HG02852 (cell line): ENCODE results near the gene PRRG2.

Source experiments
- ATAC-seq: cut with Tn5 transposase; IDR thresholded peaks from one replicate; pipeline ENCODE4 v1.9.1; 2021; ENCODE audit warnings: mild to moderate bottlenecking, moderate library complexity; ENCODE audit not compliant: unreplicated experiment

PRRG2 gene

GRCh38 chr19:49636233-49636932, 55.3 kb downstream of the PRRG2 start:
- no peak for ATAC-seq

GRCh38 chr19:49637821-49638738, 57.0 kb downstream of the PRRG2 start:
- ATAC-seq, result no peak

GRCh38 chr19:49639401-49640112, 58.4 kb downstream of the PRRG2 start:
- no peak for ATAC-seq

GRCh38 chr19:49640113-49640898, 59.2 kb downstream of the PRRG2 start, which contains the start of gene RRAS:
TSS of gene RRAS (minus strand) at chr19:49640143. CDS start at chr19:49640098, 45 bp downstream.
- peak; percentile 55 for ATAC-seq
